Subcutaneous abdominal adipose tissue (tissue), 5 donors: Measurements from ENCODE around the gene PTPN3.
A peak's percentile ranks its signal among the peaks of the same experiment; 100 is the strongest.

ENCODE experiments used
- H3K27ac ChIP-seq: one replicate; pipeline ENCODE4 v1.7.0; 2013; ENCODE audit warnings: low read depth, mild to moderate bottlenecking, inconsistent platforms, low read length, moderate library complexity
- H3K27me3 ChIP-seq, 5 donors: one replicate each; pipeline ENCODE4 v1.7.0; 2013; ENCODE audit warnings: low read length in 5 of 5, inconsistent platforms in 1 of 5; ENCODE audit not compliant: control insufficient read depth in 5 of 5, insufficient read depth in 4 of 5
- H3K36me3 ChIP-seq, 5 donors: one replicate each; pipeline ENCODE4 v1.7.0; 2013; ENCODE audit warnings: low read length in 5 of 5; ENCODE audit not compliant: control insufficient read depth in 5 of 5, insufficient read depth in 5 of 5
- H3K4me1 ChIP-seq, 5 donors: one replicate each; pipeline ENCODE4 v1.7.0; 2013; ENCODE audit warnings: low read length in 5 of 5, mild to moderate bottlenecking in 3 of 5, moderate library complexity in 1 of 5; ENCODE audit not compliant: control insufficient read depth in 5 of 5, insufficient read depth in 5 of 5
- H3K4me3 ChIP-seq, 5 donors: one replicate each; pipeline ENCODE4 v1.7.0; 2013; ENCODE audit warnings: low read length in 5 of 5, low read depth in 1 of 5
- H3K9ac ChIP-seq, 5 donors: one replicate each; pipeline ENCODE4 v1.7.0; 2013; ENCODE audit warnings: low read length in 5 of 5, mild to moderate bottlenecking in 4 of 5, moderate library complexity in 3 of 5
- H3K9me3 ChIP-seq, 5 donors: one replicate each; pipeline ENCODE4 v1.7.0; 2013; ENCODE audit warnings: low read length in 5 of 5; ENCODE audit not compliant: control insufficient read depth in 5 of 5
- donor health status: healthy.
- donor health status: healthy.
- donor health status: healthy.
- donor health status: healthy.
- donor health status: healthy.

Gene PTPN3

GRCh38 chr9:109478051-109478563 lies 20.0 kb downstream of the PTPN3 start:
- peak overlapping the region; percentile 51 for H3K27ac ChIP-seq
- no peaks in the 10 kb centered on the region for H3K27me3 ChIP-seq
- H3K36me3 ChIP-seq = no peaks in the 10 kb centered on the region
- H3K9me3 ChIP-seq = no peaks in the 10 kb centered on the region
- H3K9ac ChIP-seq = peak overlapping the region in 2 of 5 donors; percentile 11 to 16
- H3K4me3 ChIP-seq = no peak overlapping the region
- H3K4me1 ChIP-seq = peaks cover 0 to 62% (median 28%) of the 10 kb centered on the region in 5 donors

GRCh38 chr9:109477258-109478050 lies 20.7 kb downstream of the PTPN3 start:
- Histone ChIP-seq H3K4me1 (peaks cover 0 to 60% (median 28%) of the 10 kb centered on the region in 5 donors), H3K4me3 (no peak overlapping the region), H3K27me3 (no peaks in the 10 kb centered on the region), H3K27ac (peak overlapping the region; percentile 51), H3K9me3 (no peaks in the 10 kb centered on the region), H3K9ac (no peak overlapping the region), H3K36me3 (no peaks in the 10 kb centered on the region)

- Histone ChIP-seq H3K4me3 (no peak overlapping the region), H3K36me3 (no peaks in the 10 kb centered on the region), H3K27me3 (no peaks in the 10 kb centered on the region), H3K4me1 (peaks cover 0 to 58% (median 28%) of the 10 kb centered on the region in 5 donors), H3K9ac (peak overlapping the region in 1 of 5 donors; percentile 8), H3K27ac (peak overlapping the region; percentile 51), H3K9me3 (no peaks in the 10 kb centered on the region)
Measured at GRCh38 chr9:109476642-109477257, 21.4 kb downstream of the PTPN3 start.

GRCh38 chr9:109475526-109475925 lies 22.6 kb downstream of the PTPN3 start:
- Histone ChIP-seq H3K9me3 (no peaks in the 10 kb centered on the region), H3K27ac (peak overlapping the region; percentile 51), H3K4me3 (no peak overlapping the region), H3K27me3 (no peaks in the 10 kb centered on the region), H3K4me1 (peaks cover 0 to 59% (median 28%) of the 10 kb centered on the region in 5 donors), H3K36me3 (no peaks in the 10 kb centered on the region), H3K9ac (peak overlapping the region in 1 of 5 donors; percentile 76)

GRCh38 chr9:109474944-109475343 lies 23.2 kb downstream of the PTPN3 start:
- peaks cover 0 to 59% (median 28%) of the 10 kb centered on the region in 5 donors for H3K4me1 ChIP-seq

GRCh38 chr9:109474170-109474569 lies 23.9 kb downstream of the PTPN3 start:
- H3K9me3 ChIP-seq = no peaks in the 10 kb centered on the region
- no peaks in the 10 kb centered on the region for H3K27me3 ChIP-seq
- peak overlapping the region in 2 of 5 donors; percentile 2 to 68 for H3K9ac ChIP-seq
- H3K36me3 ChIP-seq = no peaks in the 10 kb centered on the region
- H3K4me3 ChIP-seq = no peak overlapping the region
- peaks cover 0 to 54% (median 22%) of the 10 kb centered on the region in 5 donors for H3K4me1 ChIP-seq
- peak overlapping the region; percentile 51 for H3K27ac ChIP-seq

More at GRCh38 chr9:109474944-109475343, 23.2 kb downstream of the PTPN3 start:
- H3K9ac ChIP-seq = peak overlapping the region in 2 of 5 donors; percentile 68 to 76
- no peak overlapping the region for H3K4me3 ChIP-seq
- no peaks in the 10 kb centered on the region for H3K9me3 ChIP-seq
- peak overlapping the region; percentile 51 for H3K27ac ChIP-seq
- H3K36me3 ChIP-seq = no peaks in the 10 kb centered on the region
- H3K27me3 ChIP-seq = no peaks in the 10 kb centered on the region

- no peaks in the 10 kb centered on the region for H3K36me3 ChIP-seq
- no peaks in the 10 kb centered on the region for H3K9me3 ChIP-seq
- H3K4me1 ChIP-seq = peaks cover 0 to 55% (median 21%) of the 10 kb centered on the region in 5 donors
- H3K9ac ChIP-seq = peak overlapping the region in 2 of 5 donors; percentile 42 to 52
- H3K4me3 ChIP-seq = no peak overlapping the region
- peak overlapping the region; percentile 51 for H3K27ac ChIP-seq
- no peaks in the 10 kb centered on the region for H3K27me3 ChIP-seq
Measured at GRCh38 chr9:109473329-109473728, 24.8 kb downstream of the PTPN3 start.

GRCh38 chr9:109471475-109472393 lies 26.4 kb downstream of the PTPN3 start:
- Histone ChIP-seq H3K27ac (no peak overlapping the region), H3K9ac (peak overlapping the region in 1 of 5 donors; percentile 57), H3K4me3 (no peak overlapping the region), H3K4me1 (peaks cover 0 to 40% (median 12%) of the 10 kb centered on the region in 5 donors), H3K9me3 (no peaks in the 10 kb centered on the region), H3K36me3 (no peaks in the 10 kb centered on the region), H3K27me3 (no peaks in the 10 kb centered on the region)

GRCh38 chr9:109469646-109470358 lies 28.3 kb downstream of the PTPN3 start:
- H3K27me3 ChIP-seq = peaks cover 0 to 3% (median 0%) of the 10 kb centered on the region in 5 donors
- H3K27ac ChIP-seq = peak overlapping the region; percentile 89
- H3K9ac ChIP-seq = peak overlapping the region in 1 of 5 donors; percentile 17
- H3K36me3 ChIP-seq = no peaks in the 10 kb centered on the region
- H3K4me3 ChIP-seq = no peak overlapping the region
- no peaks in the 10 kb centered on the region for H3K9me3 ChIP-seq
- H3K4me1 ChIP-seq = peaks cover 0 to 31% (median 0%) of the 10 kb centered on the region in 5 donors
